Cortex of kidney (tissue), 1 donor: Measurements from ENCODE around the gene NBDY.
"Not testable (repeated sequence)": the region's sequence is repeated elsewhere in the genome, so short reads cannot be mapped to it uniquely, and the experiment has no call there.

Experiments used
- DNase-seq: peaks from one replicate; lab custom pipeline; 2025; lab: John Stamatoyannopoulos, UW

NBDY gene

DNA sequence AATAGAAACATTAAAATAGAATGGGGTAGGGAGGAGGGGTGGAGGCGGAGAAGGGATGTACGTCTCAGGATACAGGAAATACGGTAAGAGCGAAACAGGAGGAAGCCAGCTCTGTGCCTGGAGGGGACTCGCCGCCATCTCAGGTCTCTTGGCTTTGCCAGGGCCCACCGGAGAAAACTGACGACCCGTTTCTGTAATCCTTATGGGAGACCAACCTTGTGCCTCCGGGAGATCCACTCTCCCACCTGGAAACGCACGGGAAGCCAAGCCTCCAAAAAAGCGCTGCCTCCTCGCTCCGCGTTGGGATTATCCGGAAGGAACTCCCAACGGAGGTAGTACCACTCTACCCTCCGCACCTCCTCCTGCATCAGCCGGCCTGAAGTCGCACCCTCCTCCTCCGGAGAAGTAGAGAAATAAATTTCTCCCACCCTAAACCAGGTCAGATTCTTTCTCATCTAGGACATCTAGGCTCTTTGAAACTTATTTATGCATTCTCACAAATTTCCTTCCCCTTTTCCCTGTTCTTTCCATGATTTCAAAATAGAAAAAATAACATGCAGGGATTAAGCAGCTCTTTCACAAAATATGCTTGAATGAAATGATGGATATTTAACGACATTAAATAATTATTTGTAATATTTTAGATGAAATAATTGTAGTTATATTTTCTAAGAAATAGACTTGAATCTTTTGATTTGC lies at the start of gene NBDY:
Gene NBDY (plus strand): TSS at position 92 of the 699 bp plus-strand sequence. CDS start 111 bp downstream, at position 203.
- DNase-seq = no peak

DNA sequence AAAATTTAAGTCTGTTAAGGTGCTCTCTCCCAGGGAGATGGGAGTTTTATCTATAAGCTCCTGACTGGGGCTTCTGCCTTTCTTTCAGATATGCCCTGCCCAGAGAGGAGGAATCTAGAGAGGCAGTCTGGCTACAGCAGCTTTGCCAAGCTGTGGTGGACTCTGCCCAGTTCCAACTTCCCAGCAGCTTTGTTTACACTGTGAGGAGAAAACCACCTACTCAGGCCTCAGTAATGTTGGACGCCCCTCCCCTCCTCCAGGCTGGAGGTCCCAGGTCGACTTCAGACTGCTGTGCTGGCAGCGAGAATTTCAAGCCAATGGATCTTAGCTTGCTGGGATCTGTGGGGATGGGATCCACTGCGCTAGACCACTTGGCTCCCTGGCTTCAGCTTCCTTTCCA lies 24.5 kb upstream of the NBDY start:
- DNase-seq = not testable (repeated sequence)

DNA sequence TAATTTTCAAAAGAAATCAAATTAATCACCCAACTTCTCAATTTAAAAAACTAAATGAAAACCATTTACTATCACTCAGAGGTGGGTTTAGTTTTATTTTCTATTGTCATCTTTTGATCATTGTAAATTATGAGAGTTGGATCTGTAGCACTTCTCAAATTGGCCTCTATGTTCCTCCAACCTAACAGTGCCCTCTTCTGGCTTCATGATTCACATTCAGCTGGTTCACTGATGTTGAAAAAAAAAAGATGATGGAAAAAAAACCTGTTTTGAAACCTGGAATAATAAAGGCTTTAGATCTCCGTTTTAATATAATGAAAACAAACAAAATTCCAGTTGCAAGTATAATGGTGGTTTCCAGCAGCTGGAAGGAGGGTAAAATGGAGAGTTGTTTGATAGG lies 2.4 kb upstream of the NBDY start:
- no peak for DNase-seq

- DNase-seq = no peak
These were observed 1.5 kb upstream of the NBDY start for GRCh38 chrX:56727531-56727930.

DNA sequence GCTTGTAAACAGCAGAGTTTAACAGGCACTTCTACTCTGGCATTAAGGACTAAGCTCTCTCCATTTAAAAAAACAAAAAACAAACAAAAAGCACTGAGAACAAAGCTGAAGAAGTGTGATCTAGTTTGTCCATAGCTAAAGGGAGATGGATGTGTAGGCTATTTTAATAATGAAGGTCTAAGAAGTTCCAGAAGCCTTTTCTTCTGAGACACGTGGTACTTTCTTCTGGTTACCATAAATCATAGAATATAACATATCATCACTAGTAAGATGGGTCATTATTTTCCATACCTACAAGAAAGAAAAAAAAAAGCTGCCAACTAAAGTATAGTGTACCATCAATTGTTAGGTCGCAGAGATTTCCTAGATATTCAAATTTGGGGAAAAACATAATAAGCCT lies 722 bp upstream of the NBDY start:
- DNase-seq = no peak

GRCh38 chrX:56728752-56729151 lies 291 bp upstream of the NBDY start:
- DNase-seq = no peak

DNA sequence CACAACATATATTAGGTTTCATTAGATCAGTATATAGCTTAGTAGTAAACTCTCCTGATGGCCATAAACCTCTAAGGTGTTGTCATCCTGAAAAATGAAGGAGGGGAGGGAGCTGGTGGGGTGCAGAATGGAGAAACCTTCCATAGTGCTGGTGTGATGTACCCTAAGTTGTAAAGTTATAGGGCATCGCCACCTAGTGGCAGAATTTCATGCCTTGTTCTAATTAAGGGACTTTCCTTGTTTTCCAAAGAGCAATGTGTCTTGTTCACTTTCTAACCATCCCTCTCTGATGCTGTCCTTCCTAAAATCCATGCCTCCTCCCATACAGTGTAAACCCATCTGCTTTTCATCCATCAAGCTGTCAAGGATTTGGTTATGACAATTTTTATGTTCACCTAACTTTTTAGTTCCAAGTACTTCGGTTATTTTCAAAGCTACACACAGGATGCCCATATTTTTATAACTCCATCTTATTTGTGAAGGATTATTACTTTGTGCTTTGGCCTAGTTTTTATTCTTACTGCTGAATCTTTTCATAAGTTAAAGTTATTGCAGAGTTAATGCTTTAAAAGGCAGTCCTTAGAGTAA lies 4.5 kb downstream of the NBDY start:
- no peak for DNase-seq

GRCh38 chrX:56736219-56736618 lies 7.2 kb downstream of the NBDY start:
- no peak for DNase-seq

DNA sequence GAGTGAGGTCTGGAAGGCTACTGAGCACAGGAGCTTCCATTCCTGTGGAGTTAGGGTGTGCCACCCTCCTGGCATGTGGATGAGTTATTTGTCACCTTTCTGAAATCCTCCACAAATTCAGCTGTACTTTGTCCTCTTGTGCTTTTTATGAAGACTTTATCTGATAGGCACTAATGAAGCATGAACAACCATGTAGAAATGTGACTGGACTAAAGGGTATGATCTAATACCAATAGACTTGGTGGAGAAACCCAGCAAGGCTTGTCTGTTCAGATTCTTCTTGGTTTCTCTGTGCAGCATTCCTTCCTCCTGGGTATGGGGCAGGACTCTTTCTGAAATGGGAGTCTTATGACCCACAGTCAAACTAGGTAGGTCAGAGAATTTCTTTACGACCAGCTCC lies 9.6 kb downstream of the NBDY start:
- no peak for DNase-seq

GRCh38 chrX:56744996-56745395 lies 16.0 kb downstream of the NBDY start:
- no peak for DNase-seq

- DNase-seq = no peak
These were observed 18.0 kb downstream of the NBDY start for GRCh38 chrX:56746996-56747395.

DNA sequence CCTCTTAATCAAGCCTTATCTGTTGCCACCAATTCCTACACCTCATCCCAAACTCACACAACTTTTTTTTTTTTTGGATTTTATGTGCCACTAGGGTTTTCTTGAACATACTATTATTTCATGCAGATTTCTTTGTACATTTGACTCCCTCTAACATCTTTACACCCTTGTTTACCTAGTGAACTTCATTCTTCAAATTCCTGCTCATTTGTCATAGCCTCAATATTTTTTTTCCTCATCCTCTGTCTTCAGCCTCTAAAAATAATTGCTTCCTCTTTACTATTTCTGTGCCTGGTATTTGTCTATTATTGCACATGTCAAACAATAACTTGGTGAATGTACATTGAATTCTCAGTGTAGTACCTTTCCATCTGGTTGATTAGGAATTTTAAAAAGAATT lies 22.0 kb downstream of the NBDY start:
- no peak for DNase-seq

DNA sequence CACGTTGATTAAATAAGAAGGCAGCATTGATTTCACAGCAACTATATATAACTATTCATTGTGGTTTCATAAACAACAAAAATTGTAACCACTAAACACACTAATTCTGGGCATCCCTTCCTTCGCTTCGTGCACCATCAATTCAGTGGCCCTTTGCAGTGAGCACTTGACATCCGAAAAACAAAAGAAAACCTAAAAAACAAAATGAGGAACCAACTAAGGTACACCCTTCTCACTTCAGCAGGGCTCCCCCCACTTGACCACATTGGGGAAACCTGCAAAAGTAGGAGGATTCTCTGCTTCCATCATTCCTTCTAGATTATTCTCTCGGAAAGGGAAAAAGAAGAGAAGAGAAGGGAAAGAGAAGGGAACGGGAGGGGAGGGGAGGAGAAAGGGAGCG lies 28.3 kb downstream of the NBDY start:
- DNase-seq = no peak

DNA sequence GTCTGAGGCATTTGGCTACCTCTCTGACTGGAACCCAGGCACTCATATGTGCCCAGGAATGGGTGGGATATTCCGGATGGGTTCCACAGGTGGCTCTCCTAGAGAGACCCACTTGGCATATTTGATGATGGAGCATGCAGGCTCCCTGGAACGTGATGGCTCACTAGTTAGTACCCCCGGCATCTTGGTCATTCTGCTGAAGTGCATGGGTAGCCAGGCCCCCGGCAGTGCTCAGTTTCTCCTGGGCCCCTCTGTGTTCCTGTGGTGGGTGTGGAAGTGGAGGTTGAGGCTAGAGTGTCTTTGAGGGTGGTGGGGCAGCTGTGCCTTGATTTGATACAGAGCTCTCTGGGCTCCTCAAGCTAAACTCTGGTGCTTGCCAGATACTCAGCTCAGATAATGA lies 29.4 kb downstream of the NBDY start:
- DNase-seq = no peak

GRCh38 chrX:56759736-56760409 lies 30.8 kb downstream of the NBDY start:
- no peak for DNase-seq

- DNase-seq = not testable (repeated sequence)
These were observed 31.5 kb downstream of the NBDY start for GRCh38 chrX:56760410-56761124.

DNA sequence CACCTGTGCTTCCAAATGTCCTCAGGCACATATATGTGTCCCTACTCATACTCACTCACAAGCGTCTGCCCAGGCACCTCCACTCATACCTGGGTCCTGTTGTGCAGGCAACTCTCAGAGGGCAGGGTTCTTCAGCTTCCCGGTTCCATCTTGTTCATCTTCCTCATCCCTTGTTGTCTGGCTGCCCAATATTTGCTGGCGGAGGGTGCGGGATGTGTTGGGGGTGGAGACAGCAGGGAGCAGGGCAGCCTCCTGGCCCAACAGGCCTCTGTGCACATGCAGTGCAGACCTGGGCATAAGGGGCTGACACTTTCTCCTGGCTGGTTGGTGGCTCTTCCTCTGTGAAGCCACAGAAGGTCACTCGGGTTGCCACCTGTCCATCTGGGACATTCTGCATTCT lies 32.1 kb downstream of the NBDY start:
- no peak for DNase-seq

- DNase-seq = no peak
These were observed 33.2 kb downstream of the NBDY start for GRCh38 chrX:56762220-56762619.

DNA sequence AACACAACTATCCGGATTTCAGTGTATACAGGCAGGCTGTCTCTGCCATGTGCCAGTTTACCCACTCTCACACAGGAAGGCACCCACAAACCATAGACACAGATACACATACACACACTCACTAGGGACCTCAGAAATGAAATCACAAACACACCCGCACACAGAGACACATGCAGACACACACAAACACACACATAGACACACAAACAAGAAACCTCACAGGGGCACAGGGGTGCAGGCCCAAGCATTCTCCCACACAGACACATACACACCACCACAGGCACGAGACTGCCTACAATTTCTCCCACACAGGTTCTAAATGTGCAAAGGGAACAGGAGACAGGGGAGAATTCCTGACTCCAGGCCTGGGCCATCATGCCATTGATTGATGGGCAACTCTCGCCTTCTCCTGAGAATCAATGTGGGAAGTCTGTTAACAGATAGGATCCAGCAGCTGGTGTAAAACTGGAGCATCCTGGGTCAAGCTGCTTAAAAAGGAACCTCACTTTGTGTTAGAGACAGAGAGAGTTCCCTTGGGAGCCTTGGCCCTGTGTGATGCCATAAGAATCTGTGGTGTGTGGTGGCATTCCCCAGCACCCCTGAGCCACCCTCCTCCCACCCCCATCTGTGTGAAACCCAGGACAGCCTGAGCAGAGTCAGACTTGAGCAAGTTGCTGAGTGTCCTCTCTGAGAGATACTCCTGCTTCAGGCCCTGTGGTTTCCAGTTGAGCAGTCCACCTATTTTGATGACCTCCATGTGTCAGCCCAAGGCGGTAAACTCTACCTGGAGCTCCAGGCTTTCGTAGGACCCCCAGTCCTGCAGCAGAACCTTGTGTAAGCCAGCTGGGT lies 33.9 kb downstream of the NBDY start:
- no peak for DNase-seq

- DNase-seq = no peak
These were observed 34.6 kb downstream of the NBDY start for GRCh38 chrX:56763556-56764152.
